ENCODE data around the gene CDK5. TPM values are rescaled to one million over a fixed set of nuclear protein-coding genes. Genes with fewer than 3 reads are reported as not detected.

Gene CDK5
- total and polyA plus RNA-seq, 10 donors: 6.3 to 17.9 (median 9.7) TPM

GRCh38 chr7:151060416-151061212, 2.9 kb upstream of the CDK5 start:
- TF ChIP-seq POLR2A (IDR thresholded peaks at IDR 0.05) (no peak), POLR2AphosphoS5 (IDR thresholded peaks at IDR 0.05) (no peak)
- TF ChIP-seq, protein P1, sequence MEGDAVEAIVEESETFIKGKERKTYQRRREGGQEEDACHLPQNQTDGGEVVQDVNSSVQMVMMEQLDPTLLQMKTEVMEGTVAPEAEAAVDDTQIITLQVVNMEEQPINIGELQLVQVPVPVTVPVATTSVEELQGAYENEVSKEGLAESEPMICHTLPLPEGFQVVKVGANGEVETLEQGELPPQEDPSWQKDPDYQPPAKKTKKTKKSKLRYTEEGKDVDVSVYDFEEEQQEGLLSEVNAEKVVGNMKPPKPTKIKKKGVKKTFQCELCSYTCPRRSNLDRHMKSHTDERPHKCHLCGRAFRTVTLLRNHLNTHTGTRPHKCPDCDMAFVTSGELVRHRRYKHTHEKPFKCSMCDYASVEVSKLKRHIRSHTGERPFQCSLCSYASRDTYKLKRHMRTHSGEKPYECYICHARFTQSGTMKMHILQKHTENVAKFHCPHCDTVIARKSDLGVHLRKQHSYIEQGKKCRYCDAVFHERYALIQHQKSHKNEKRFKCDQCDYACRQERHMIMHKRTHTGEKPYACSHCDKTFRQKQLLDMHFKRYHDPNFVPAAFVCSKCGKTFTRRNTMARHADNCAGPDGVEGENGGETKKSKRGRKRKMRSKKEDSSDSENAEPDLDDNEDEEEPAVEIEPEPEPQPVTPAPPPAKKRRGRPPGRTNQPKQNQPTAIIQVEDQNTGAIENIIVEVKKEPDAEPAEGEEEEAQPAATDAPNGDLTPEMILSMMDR (IDR thresholded peaks at IDR 0.05 in 8 of 11, conservative IDR thresholded peaks at IDR 0.05 in 3 of 11): no peak
- Histone ChIP-seq H3K27ac (peak overlapping the region in 4 of 8 donors; percentile 93 to 96 (median 94)), H3K4me3 (peak overlapping the region; percentile 67 to 99 (median 87)), H3K9me3 (no peaks in the 10 kb centered on the region), H3K36me3 (peaks cover 0 to 44% (median 18%) of the 10 kb centered on the region in 6 donors), H3K4me1 (peaks cover 15 to 68% (median 49%) of the 10 kb centered on the region in 6 donors), H3K27me3 (replicated peaks in 1 of 7) (no peaks in the 10 kb centered on the region)
- 15 to 52% (median 20%) methylated on average over 6 to 21 of the region's 21 CpGs for WGBS, 5 donors
- intact Hi-C loops (cut with DNase I; ENCODE audit: low total_unique reads): no loop called here
- DNase-seq: no peak

DNA sequence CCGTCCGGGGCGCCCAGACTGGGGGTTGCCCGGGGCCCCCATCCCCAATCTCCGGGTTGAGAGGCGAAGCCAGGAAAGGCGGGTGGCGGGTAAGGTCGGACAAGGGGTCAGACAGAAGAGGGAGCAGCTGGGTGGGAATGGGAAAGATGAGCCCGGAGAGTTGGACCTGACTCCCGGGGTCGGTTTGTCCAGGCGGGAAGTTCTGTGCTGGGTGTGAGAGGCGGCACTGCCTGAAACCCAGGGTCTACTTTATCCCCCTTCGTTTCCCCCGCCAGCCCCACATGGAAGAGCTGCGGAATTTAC, 2.4 kb upstream of the CDK5 start:
- Histone ChIP-seq H3K4me1 (peaks cover 15 to 68% (median 49%) of the 10 kb centered on the region in 6 donors), H3K27me3 (replicated peaks in 1 of 7) (no peaks in the 10 kb centered on the region), H3K36me3 (peaks cover 0 to 44% (median 13%) of the 10 kb centered on the region in 6 donors), H3K27ac (peak overlapping the region; percentile 87 to 96 (median 92)), H3K9me3 (no peaks in the 10 kb centered on the region), H3K4me3 (peak overlapping the region; percentile 67 to 99 (median 87))
- DNase-seq: no peak
- intact Hi-C loops (cut with DNase I; ENCODE audit: low total_unique reads): no loop called here
- TF ChIP-seq POLR2AphosphoS5 (IDR thresholded peaks at IDR 0.05): no peak
- no peak for TF ChIP-seq POLR2A (IDR thresholded peaks at IDR 0.05)
- TF ChIP-seq, protein P1 (IDR thresholded peaks at IDR 0.05 in 8 of 11, conservative IDR thresholded peaks at IDR 0.05 in 3 of 11): peak in 1 of 11 experiments; percentile 8
- 2 to 4% (median 3%) methylated on average over 14 to 17 of the region's 17 CpGs for WGBS, 5 donors

DNA sequence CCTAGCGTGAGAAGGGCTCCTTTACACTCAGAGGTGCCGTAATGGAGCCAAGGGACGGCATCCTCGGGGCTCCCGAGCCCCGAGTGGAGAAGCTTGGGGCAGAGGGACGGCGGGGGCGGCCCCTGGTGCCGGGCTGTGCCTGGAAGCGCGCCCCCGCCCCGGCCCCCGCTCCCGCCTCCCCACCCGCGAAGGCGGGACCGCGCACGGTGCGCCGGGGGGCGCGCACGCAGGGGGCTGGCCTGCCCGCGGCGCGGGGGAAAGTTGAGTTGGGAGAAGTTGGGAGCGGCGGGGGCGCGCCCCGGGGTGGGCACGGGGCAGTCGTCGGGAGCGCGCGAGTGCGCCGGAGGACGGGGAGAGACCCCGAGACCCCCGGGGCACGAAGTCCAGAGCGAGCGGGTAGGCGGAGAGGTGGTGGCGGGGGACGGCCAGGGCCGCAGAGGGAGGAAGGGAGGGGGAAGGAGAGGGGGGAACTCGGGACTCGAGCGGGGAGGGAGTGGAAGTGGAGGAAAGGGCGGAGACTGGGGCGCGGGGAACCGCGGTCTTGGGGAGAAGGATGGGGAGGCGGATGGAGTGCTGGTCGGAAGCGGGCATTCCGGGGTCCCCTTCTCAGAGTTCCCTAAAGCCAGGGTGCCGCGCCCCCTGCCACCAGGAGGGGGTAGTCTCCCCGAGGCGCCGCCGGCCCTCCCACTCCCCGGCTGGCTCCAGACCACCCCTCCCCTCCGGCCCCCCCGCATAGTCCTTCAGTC, 1.8 kb upstream of the CDK5 start, which contains the start of gene SLC4A2:
Gene SLC4A2 (plus strand): TSS at position 223 of the 746 bp plus-strand sequence. CDS start 2,399 bp downstream, outside the sequence.
- Histone ChIP-seq H3K4me3 (peak within 1 kb of the TSS; percentile 67 to 99 (median 87)), H3K27me3 (replicated peaks in 1 of 7) (no peaks in the 10 kb centered on the region), H3K9me3 (no peaks in the 10 kb centered on the region), H3K27ac (peak within 1 kb of the TSS; percentile 87 to 96 (median 92)), H3K4me1 (peaks cover 15 to 68% (median 49%) of the 10 kb centered on the region in 6 donors), H3K36me3 (peaks cover 0 to 44% (median 7%) of the 10 kb centered on the region in 6 donors)
- peak; percentile 95 for DNase-seq
- TF ChIP-seq, protein P1 (IDR thresholded peaks at IDR 0.05 in 8 of 11, conservative IDR thresholded peaks at IDR 0.05 in 3 of 11): peak; percentile 18 to 82 (median 53)
- TF ChIP-seq POLR2AphosphoS5 (IDR thresholded peaks at IDR 0.05) (peak; percentile 83 to 88 (median 87)), POLR2A (IDR thresholded peaks at IDR 0.05) (peak in 1 of 3 donors; percentile 30)
- intact Hi-C loops (cut with DNase I; ENCODE audit: low total_unique reads): no loop called here
- WGBS, 5 donors: 0 to 1% (median 1%) methylated on average over 49 to 74 of the region's 75 CpGs

All from spleen (tissue), 11 donors.